Measurements from ENCODE around the gene ADAMTS19.
"Not testable (repeated sequence)": the region's sequence is repeated elsewhere in the genome, so short reads cannot be mapped to it uniquely, and the experiment has no call there.

The ADAMTS19 gene

DNA sequence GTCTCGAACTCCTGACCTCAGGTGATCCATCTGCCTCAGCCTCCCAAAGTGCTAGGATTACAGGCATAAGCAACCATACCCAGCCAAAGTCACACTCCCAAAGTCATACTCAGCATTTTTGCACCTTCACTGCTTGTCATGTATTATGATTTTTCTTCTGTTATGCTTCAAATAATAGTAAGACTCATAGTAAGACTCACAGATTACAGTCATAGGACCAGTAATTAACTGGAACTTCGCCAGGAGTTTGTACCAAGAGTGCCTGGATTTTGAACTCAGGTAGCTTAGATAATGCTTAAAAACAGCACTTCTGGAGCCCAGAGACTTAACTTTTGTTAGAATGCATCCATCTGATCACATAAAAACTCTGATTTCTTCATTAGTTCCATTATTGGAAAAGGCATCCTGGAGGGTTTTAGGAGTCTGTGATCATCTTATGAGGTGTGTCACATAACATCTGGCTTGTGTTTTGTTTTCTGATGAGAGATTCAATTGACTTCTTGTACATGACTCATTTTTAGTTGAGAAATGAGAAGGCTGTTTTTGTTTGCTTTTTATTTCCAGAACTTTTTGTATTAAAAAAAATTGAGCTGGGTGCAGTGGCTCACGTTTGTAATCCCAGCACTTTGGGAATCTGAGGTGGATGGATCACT lies 131.5 kb downstream of the ADAMTS19 start:
- Mint-ChIP-seq H3K4me3 (no peak overlapping the region), H3K9me3 (no peaks in the 10 kb centered on the region), H3K36me3 (ENCODE audit: low read depth) (no peaks in the 10 kb centered on the region), H3K4me1 (ENCODE audit: low read depth) (no peaks in the 10 kb centered on the region), H3K27ac (no peak overlapping the region), H3K27me3 (ENCODE audit: low read depth) (no peaks in the 10 kb centered on the region)

DNA sequence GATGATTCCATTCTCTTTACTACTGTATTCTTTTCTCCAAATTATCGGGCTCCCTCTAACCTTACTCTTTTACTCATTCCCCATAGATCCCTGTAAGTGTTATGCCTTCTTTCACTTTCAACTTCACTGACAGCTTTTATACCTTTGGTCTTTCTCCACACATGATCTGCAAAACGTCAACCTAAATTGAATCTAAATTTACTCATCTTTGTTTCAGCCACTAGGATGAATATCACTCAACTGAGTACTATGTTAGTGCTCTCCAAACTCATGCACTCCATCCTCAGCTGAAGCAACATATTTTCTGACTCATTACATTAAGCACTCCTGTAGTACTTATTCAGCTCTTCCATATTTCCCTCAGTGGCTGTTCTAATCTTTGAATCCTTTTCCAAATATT lies 133.4 kb downstream of the ADAMTS19 start:
- H3K9me3 Mint-ChIP-seq: no peaks in the 10 kb centered on the region
- no peaks in the 10 kb centered on the region for H3K4me1 Mint-ChIP-seq (ENCODE audit: low read depth)
- H3K27me3 Mint-ChIP-seq (ENCODE audit: low read depth): no peaks in the 10 kb centered on the region
- H3K36me3 Mint-ChIP-seq (ENCODE audit: low read depth): no peaks in the 10 kb centered on the region
- H3K27ac Mint-ChIP-seq: no peak overlapping the region
- no peak overlapping the region for H3K4me3 Mint-ChIP-seq

DNA sequence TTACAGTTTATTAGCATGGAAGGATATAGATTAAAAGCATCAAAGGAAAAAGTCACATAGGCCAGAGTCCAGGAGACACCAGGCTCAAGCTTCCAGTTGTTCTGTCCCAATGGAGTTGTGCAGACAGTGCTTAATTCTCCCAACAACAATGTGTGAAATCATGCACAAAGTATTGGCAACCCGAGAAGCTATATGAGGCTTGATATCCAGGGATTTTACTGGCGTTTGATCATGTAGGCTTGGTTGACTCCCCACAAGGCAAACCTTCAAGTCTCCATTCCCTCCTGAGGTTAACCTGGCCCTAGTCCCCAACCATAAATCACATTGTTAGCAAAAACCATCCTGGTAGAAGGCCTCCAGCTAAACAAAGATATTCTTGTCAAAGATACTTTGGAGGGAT lies 141.5 kb downstream of the ADAMTS19 start:
- Mint-ChIP-seq H3K9me3 (no peaks in the 10 kb centered on the region), H3K4me1 (ENCODE audit: low read depth) (no peaks in the 10 kb centered on the region), H3K36me3 (ENCODE audit: low read depth) (no peaks in the 10 kb centered on the region), H3K4me3 (no peak overlapping the region), H3K27me3 (ENCODE audit: low read depth) (no peaks in the 10 kb centered on the region), H3K27ac (no peak overlapping the region)

DNA sequence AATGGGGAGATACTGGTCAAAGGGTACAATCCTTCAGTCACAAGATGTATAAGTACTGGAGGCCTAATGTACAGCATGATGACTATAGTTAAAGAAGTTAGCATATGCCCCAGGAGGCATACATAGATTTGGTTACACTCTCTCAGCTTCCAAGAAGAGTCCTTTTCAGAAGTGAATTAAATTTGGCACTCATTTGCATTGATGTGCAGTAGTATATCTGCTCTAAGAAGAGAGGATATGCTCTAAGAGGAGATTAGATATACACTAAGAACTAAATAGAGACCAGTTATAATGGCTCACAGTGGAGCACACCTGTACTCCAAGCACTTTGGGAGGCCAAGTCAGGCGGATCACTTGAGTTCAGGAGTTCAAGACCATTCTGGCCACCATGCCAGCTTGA lies 148.3 kb downstream of the ADAMTS19 start:
- Mint-ChIP-seq H3K4me1 (ENCODE audit: low read depth) (no peaks in the 10 kb centered on the region), H3K27me3 (ENCODE audit: low read depth) (no peaks in the 10 kb centered on the region), H3K4me3 (no peak overlapping the region), H3K9me3 (peaks cover 4% of the 10 kb centered on the region), H3K27ac (no peak overlapping the region), H3K36me3 (ENCODE audit: low read depth) (no peaks in the 10 kb centered on the region)

DNA sequence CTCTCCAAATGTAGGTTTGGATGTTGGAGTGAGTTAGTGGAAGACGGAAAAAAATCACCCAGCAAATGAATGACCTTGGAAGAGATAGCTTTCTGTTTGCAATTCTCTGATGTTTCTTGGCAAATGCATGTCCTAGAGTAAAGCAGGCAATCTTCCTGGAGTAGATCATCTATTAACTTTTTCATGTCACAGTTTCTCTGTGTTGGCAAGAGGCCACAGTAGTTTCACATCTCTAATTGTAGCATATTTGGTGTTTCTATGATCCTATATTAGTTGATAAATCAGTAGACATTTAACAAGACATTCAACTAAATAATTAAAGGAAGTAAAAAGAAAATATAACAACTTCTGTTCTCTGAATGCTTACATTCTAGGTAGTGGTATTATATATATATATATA lies 149.6 kb downstream of the ADAMTS19 start:
- Mint-ChIP-seq H3K27ac (no peak overlapping the region), H3K4me3 (no peak overlapping the region), H3K27me3 (ENCODE audit: low read depth) (no peaks in the 10 kb centered on the region), H3K4me1 (ENCODE audit: low read depth) (no peaks in the 10 kb centered on the region), H3K9me3 (peaks cover 4% of the 10 kb centered on the region), H3K36me3 (ENCODE audit: low read depth) (no peaks in the 10 kb centered on the region)

DNA sequence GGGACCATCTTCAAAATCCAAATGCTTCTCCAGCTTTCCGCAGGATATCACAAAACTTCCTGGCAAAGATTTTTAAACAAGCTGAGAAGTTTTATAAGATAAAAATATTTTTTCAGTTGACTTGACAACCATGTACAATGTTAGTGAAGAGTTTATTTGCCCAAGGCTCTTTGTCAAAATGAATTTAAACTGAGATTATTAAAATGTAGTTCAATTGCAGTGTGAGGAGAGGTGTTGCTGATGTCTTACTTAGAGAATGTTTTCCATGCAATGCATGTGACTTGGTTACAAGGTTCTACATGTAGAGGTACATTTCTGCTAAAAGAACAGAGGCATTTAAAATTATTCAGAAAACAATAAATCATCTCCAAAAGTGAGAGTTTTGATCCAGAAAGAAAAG lies 156.4 kb downstream of the ADAMTS19 start:
- no peaks in the 10 kb centered on the region for H3K36me3 Mint-ChIP-seq (ENCODE audit: low read depth)
- H3K4me1 Mint-ChIP-seq (ENCODE audit: low read depth): no peaks in the 10 kb centered on the region
- H3K27ac Mint-ChIP-seq: no peak overlapping the region
- H3K4me3 Mint-ChIP-seq: no peak overlapping the region
- no peaks in the 10 kb centered on the region for H3K9me3 Mint-ChIP-seq
- H3K27me3 Mint-ChIP-seq (ENCODE audit: low read depth): no peaks in the 10 kb centered on the region

DNA sequence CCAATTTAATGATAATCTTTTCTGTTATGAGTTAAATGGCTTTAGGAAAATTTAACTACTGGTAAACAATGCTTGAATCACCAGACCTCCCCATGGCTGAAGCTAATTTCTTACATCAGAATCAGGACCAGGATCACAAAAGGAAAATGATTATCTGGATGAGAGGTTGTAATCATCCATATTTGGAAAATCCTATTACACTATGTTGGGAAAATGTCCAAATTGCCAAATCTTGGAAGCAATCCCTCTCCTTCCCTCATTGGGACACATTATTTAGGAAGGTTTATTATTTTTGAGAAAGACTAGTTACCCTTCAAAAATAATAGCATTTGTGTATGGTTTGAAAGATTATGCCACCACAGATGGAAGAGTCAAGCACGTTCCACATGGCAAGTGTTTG lies 157.1 kb downstream of the ADAMTS19 start:
- Mint-ChIP-seq H3K36me3 (ENCODE audit: low read depth) (no peaks in the 10 kb centered on the region), H3K4me1 (ENCODE audit: low read depth) (no peaks in the 10 kb centered on the region), H3K9me3 (no peaks in the 10 kb centered on the region), H3K27me3 (ENCODE audit: low read depth) (no peaks in the 10 kb centered on the region), H3K27ac (no peak overlapping the region), H3K4me3 (no peak overlapping the region)

DNA sequence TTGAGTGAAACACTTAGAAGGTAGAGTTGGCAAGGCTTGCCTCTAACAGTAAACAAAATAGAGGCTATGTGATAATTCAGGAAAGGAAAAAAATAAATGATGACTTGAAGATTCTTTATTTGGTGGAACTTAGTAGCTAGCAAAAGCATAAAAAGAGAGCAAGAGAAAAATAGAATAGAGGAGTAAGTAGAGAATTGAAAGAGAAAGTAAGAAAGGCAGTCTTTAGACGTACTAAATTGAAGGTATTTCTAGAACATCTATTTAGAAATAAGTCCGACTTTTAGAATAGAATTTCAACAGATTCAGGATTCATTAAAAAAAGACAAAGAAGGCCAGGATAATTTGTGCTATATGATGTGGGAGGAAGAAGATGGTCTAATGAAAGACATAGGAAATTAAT lies 159.7 kb downstream of the ADAMTS19 start:
- H3K36me3 Mint-ChIP-seq (ENCODE audit: low read depth): no peaks in the 10 kb centered on the region
- H3K4me1 Mint-ChIP-seq (ENCODE audit: low read depth): no peaks in the 10 kb centered on the region
- H3K27me3 Mint-ChIP-seq (ENCODE audit: low read depth): no peaks in the 10 kb centered on the region
- H3K4me3 Mint-ChIP-seq: no peak overlapping the region
- no peak overlapping the region for H3K27ac Mint-ChIP-seq
- H3K9me3 Mint-ChIP-seq: no peaks in the 10 kb centered on the region

DNA sequence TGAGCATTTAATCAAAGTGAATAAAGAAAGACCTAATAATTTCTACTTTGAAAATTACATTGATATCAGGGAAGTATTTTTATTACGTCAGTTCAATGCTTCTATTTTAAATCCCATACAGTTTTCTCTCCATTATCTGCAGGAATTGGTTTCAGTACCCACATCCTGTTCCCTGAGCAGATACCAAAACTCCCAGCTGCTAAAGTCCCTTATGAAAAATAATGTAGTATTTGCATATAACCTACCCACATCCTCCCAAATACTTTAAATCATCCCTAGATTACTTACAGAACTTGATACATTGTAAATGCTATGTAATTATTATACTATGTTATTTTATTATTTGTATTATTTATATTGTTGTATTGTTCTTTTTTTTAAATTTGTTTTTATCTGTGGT lies 162.4 kb downstream of the ADAMTS19 start:
- Mint-ChIP-seq H3K27ac (no peak overlapping the region), H3K36me3 (ENCODE audit: low read depth) (no peaks in the 10 kb centered on the region), H3K4me3 (no peak overlapping the region), H3K4me1 (ENCODE audit: low read depth) (no peaks in the 10 kb centered on the region), H3K27me3 (ENCODE audit: low read depth) (no peaks in the 10 kb centered on the region), H3K9me3 (peaks cover 5% of the 10 kb centered on the region)

DNA sequence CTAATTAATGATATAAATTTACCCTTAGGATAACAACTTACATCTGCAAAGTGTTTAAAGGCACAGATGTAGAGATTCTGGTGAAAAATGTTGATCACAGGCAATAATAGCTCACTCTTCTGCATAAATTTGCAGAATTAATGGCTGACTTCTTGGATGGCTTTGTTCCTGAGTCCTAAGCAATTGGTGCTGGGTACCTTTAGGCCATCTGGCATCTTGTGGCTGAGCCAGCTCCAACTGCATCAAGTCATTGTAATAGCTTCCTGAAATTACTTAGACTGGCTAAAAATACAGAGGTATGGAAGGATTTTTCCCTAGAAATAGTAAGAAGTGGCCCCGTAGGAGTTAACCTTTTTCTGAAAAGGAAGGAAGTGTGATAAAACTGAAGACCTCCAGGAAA lies 169.5 kb downstream of the ADAMTS19 start:
- H3K27ac Mint-ChIP-seq: no peak overlapping the region
- no peaks in the 10 kb centered on the region for H3K36me3 Mint-ChIP-seq (ENCODE audit: low read depth)
- H3K9me3 Mint-ChIP-seq: peaks cover 10% of the 10 kb centered on the region
- H3K4me3 Mint-ChIP-seq: no peak overlapping the region
- H3K4me1 Mint-ChIP-seq (ENCODE audit: low read depth): no peaks in the 10 kb centered on the region
- H3K27me3 Mint-ChIP-seq (ENCODE audit: low read depth): no peaks in the 10 kb centered on the region

DNA sequence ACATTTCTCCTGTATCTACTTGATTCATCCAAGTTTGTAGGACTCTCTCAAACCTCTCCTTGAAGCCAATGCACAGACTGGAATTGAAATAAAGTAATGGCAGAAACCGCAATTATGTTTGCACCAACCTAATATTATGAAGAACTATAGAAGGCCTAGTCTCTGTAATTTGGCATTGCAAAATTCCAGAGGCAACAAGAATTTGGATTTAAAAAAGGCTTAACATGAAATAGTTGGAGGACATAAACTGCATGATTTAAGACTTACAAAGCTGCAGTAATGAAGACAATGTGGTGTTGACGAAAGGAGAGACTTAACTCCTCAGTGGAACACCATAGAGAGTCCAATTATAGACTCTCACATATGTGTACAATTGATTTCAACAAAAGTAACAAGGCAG lies 170.0 kb downstream of the ADAMTS19 start:
- H3K4me3 Mint-ChIP-seq: no peak overlapping the region
- no peaks in the 10 kb centered on the region for H3K27me3 Mint-ChIP-seq (ENCODE audit: low read depth)
- H3K27ac Mint-ChIP-seq: no peak overlapping the region
- H3K4me1 Mint-ChIP-seq (ENCODE audit: low read depth): no peaks in the 10 kb centered on the region
- H3K36me3 Mint-ChIP-seq (ENCODE audit: low read depth): no peaks in the 10 kb centered on the region
- peaks cover 10% of the 10 kb centered on the region for H3K9me3 Mint-ChIP-seq

DNA sequence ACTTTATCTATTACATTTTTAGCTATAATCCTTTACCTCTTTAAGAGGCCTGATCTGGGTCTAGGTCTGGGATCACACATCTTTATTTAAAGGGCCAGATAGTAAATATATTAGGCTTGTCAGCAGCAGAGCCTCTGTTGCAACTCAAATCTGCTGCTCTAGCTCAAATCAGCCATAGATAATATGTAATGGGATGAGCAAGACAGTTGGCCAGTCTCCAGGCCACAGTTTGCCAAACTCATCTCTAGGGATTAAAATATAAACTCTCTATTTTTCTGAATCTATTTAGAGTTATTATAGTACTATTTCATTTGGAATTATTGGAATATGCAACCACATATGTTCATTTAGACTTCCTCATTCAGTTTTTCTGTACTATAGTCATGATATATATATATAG lies 171.9 kb downstream of the ADAMTS19 start:
- no peak overlapping the region for H3K27ac Mint-ChIP-seq
- H3K4me1 Mint-ChIP-seq (ENCODE audit: low read depth): no peaks in the 10 kb centered on the region
- H3K27me3 Mint-ChIP-seq (ENCODE audit: low read depth): no peaks in the 10 kb centered on the region
- no peak overlapping the region for H3K4me3 Mint-ChIP-seq
- peaks cover 8% of the 10 kb centered on the region for H3K9me3 Mint-ChIP-seq
- no peaks in the 10 kb centered on the region for H3K36me3 Mint-ChIP-seq (ENCODE audit: low read depth)

DNA sequence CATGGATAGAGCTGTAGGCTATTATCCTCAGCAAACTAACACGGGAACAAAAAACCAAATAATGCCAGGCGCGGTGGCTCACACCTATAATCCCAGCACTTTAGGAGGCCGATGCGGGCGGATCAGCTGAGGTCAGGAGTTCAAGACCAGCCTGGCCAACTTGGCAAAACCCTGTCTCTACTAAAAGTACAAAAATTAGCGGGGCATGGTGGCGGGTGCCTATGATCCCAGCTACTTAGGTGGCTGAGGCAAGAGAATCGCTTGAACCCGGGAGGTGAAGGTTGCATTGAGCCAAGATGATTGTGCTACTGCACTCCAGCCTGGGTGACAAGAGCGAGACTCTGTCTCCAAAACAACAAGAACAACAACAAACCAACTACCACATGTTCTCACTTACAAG lies 177.4 kb downstream of the ADAMTS19 start:
- not testable (repeated sequence) for H3K4me1 Mint-ChIP-seq (ENCODE audit: low read depth); H3K4me3 Mint-ChIP-seq; H3K36me3 Mint-ChIP-seq (ENCODE audit: low read depth); H3K27me3 Mint-ChIP-seq (ENCODE audit: low read depth); H3K27ac Mint-ChIP-seq; H3K9me3 Mint-ChIP-seq

DNA sequence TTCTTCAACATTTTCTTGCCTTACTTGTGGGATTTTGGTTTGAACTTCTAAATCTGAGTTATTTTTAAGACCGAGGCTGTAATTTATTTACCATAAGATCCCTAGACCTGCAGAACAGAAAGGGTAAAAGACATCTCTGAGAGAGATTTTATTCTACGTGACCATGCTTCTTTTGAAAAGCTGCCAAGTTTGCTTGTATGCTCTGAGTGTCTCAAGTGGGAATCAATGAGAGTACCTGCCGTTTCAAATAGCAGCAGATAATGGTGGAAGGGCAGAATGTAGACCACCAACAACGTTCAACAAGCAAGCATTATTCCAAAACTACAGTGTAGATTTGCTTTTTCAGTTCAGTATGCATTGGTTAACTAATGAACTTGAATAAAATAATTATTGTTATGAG lies 179.2 kb downstream of the ADAMTS19 start:
- Mint-ChIP-seq H3K27ac (no peak overlapping the region), H3K36me3 (ENCODE audit: low read depth) (no peaks in the 10 kb centered on the region), H3K9me3 (no peaks in the 10 kb centered on the region), H3K4me1 (ENCODE audit: low read depth) (no peaks in the 10 kb centered on the region), H3K4me3 (no peak overlapping the region), H3K27me3 (ENCODE audit: low read depth) (no peaks in the 10 kb centered on the region)

DNA sequence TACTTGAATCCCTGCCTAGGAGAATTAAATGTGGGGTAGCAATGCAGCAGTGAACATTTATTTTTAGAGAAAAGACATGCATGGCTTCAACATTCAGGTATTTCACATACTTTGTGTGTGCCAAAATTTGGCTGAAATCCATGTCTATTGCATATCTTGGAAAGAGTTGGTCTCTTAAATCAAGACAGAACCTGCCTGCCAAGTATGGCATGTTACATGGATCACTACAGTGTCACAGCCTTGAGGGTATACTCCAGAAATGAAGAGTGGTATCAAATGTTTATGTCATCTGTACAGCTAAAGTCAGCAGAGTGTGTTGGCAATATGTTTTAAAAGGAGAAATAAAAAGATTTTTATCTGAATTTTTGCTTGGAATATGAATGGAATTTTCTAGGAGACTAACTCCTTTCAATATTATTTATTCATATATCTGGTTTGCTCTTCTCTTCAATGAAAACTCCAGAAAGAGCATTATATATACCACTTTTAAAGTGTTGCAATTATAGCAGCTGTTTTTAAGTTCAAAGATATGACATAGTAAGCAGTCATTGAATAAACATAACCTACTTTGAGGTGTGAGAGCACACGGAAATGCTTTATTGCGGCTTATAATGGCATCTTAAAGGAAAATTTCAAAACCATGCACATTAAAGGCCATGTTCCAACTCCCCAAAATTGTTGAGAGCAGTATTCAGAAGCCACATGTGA lies 192.4 kb downstream of the ADAMTS19 start:
- Mint-ChIP-seq H3K36me3 (ENCODE audit: low read depth) (no peaks in the 10 kb centered on the region), H3K4me1 (ENCODE audit: low read depth) (no peaks in the 10 kb centered on the region), H3K27ac (no peak overlapping the region), H3K27me3 (ENCODE audit: low read depth) (no peaks in the 10 kb centered on the region), H3K9me3 (no peaks in the 10 kb centered on the region), H3K4me3 (no peak overlapping the region)

DNA sequence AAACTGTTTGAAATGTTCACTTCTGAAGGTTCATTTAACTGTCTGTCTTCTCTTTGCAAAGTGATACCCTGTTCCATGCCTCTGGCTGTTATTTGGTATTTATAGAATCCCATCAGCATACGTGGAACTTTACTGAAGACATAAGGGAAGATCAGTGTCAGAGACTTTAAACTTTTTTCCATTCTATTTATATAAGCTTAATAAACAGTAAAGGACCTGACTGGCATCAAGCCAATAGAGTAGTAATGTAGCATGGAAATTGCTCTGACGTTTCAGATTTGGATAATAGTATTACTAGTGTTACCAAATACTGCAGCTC lies 192.9 kb downstream of the ADAMTS19 start:
- no peaks in the 10 kb centered on the region for H3K27me3 Mint-ChIP-seq (ENCODE audit: low read depth)

More for the DNA sequence above, 192.9 kb downstream of the ADAMTS19 start:
- Mint-ChIP-seq H3K36me3 (ENCODE audit: low read depth) (no peaks in the 10 kb centered on the region), H3K4me1 (ENCODE audit: low read depth) (no peaks in the 10 kb centered on the region), H3K27ac (no peak overlapping the region), H3K4me3 (no peak overlapping the region), H3K9me3 (no peaks in the 10 kb centered on the region)
